HepG2 (cell line): Measurements from ENCODE around the gene CNGA2. TPM values are rescaled to one million over a fixed set of nuclear protein-coding genes. Genes with fewer than 3 reads are reported as not detected.

ENCODE experiments used
- ATAC-seq: fragments of 200-7000 bp; cut with Tn5 transposase; 3 replicates; pipeline ENCODE4 v1.9.1; 2020; ENCODE audit warnings: mild to moderate bottlenecking, moderate library complexity
- BruUV-seq: library from RNA; stranded (reverse); fragments of 400-500 nt; replicated peaks from 2 replicates; lab custom pipeline; 2021; lab: Mats Ljungman, UMichigan
- CTCF ChIA-PET: fragments of 300-600 bp; formaldehyde crosslinking; extraction: SDS; loops from one replicate; lab custom pipeline; 2021; ENCODE audit warnings: low total read pairs, inconsistent platforms, low intra/inter-chr PET ratio; lab: Yijun Ruan, JAX
- POLR2A ChIA-PET: fragments of 350-600 bp; sonication (Branson Sonifier 250); formaldehyde crosslinking; loops from one replicate; lab custom pipeline; 2020; ENCODE audit warnings: antibody characterized with exemption, inconsistent platforms; lab: Yijun Ruan, JAX
- DNase-seq: peaks from one replicate; pipeline ENCODE4 v3.0.0-alpha.2; 2015; ENCODE audit warnings: low spot score
- FAIRE-seq: peaks from 3 replicates; lab custom pipeline; 2011; peaks lifted over from hg19 to GRCh38; lab: Jason Lieb, UNC
- H2AFZ ChIP-seq: one replicate; pipeline ENCODE4 v1.6.1; 2011; ENCODE audit warnings: low read length, inconsistent platforms
- H3K27ac ChIP-seq: fragments of 300-600 bp; 3 replicates; pipeline ENCODE4 v1.8.0; 2011; ENCODE audit warnings: mixed run types, mild to moderate bottlenecking, mixed read lengths, low read length, inconsistent platforms; ENCODE audit not compliant: insufficient read depth; ENCODE audit errors: extremely low read length
- H3K27me3 ChIP-seq, 2 experiments: fragments of 200-600 bp in 1 of 2; 2 replicates in 1 of 2; 3 replicates in 1 of 2; pipeline versions ENCODE4 v1.6.0 to v1.8.0; 2011; ENCODE audit warnings: low read length in 2 of 2, mild to moderate bottlenecking in 2 of 2, moderate library complexity in 2 of 2, inconsistent platforms in 1 of 2; ENCODE audit not compliant: insufficient read depth in 2 of 2, control insufficient read depth in 1 of 2
- H3K36me3 ChIP-seq, 2 experiments: fragments of 200-600 bp in 1 of 2; replicated peaks in 1 of 2; 2 replicates in 1 of 2; 3 replicates in 1 of 2; pipeline versions ENCODE4 v1.5.1 to v1.8.0; 2011; ENCODE audit warnings: low read length in 2 of 2, inconsistent platforms in 1 of 2; ENCODE audit not compliant: insufficient read depth in 2 of 2, control insufficient read depth in 1 of 2
- H3K4me1 ChIP-seq: 2 replicates; pipeline ENCODE4 v1.5.1; 2012; ENCODE audit warnings: low read length, inconsistent platforms; ENCODE audit not compliant: insufficient read depth
- H3K4me2 ChIP-seq: 2 replicates; pipeline ENCODE4 v1.6.0; 2011; ENCODE audit warnings: low read depth, low read length, inconsistent platforms
- H3K4me3 ChIP-seq, 3 experiments: fragments of 200-600 bp in 1 of 3; sonication (generic), shearing (Covaris generic) in 1 of 3; replicated peaks in 1 of 3; 2 replicates each; pipeline ENCODE4 v1.5.1; 2011 to 2016; ENCODE audit warnings: low read length in 3 of 3, inconsistent platforms in 2 of 3, low read depth in 2 of 3, mild to moderate bottlenecking in 2 of 3, control low read depth in 1 of 3, mixed read lengths in 1 of 3; ENCODE audit not compliant: insufficient read depth in 1 of 3
- H3K79me2 ChIP-seq: one replicate; pipeline ENCODE4 v1.6.1; 2011; ENCODE audit warnings: low read length, inconsistent platforms; ENCODE audit not compliant: insufficient read depth
- H3K9ac ChIP-seq: 2 replicates; pipeline ENCODE4 v1.6.0; 2011; ENCODE audit warnings: mild to moderate bottlenecking, low read depth, low read length, inconsistent platforms; ENCODE audit not compliant: insufficient read depth
- H3K9me3 ChIP-seq: 2 replicates; pipeline ENCODE4 v1.5.1; 2012; ENCODE audit warnings: mild to moderate bottlenecking, low read length
- H4K20me1 ChIP-seq: 2 replicates; pipeline ENCODE4 v1.6.0; 2011; ENCODE audit warnings: inconsistent platforms, mild to moderate bottlenecking, low read length, moderate library complexity; ENCODE audit not compliant: insufficient read depth
- AGO2 ChIP-seq: fragments of 200-400 bp; formaldehyde crosslinking; optimal IDR thresholded peaks from 2 replicates; pipeline ENCODE3; 2017; ENCODE audit warnings: mild to moderate bottlenecking, low read depth, low read length, moderate library complexity
- BRCA1 ChIP-seq: sonication (generic); formaldehyde crosslinking; IDR thresholded peaks from 2 replicates; pipeline ENCODE4 v1.4.0; 2020; ENCODE audit warnings: missing genetic modification reagents
- MLLT10 ChIP-seq: sonication (generic); formaldehyde crosslinking; IDR thresholded peaks from 2 replicates; pipeline ENCODE4 v1.4.0; 2020; ENCODE audit warnings: missing genetic modification reagents
- RXRA ChIP-seq: sonication (generic); formaldehyde crosslinking; IDR thresholded peaks from 2 replicates; pipeline ENCODE4 v1.5.1; 2020; ENCODE audit warnings: missing genetic modification reagents
- SP2 ChIP-seq: sonication (generic); formaldehyde crosslinking; IDR thresholded peaks from 2 replicates; pipeline ENCODE4 v1.5.1; 2020; ENCODE audit warnings: mild to moderate bottlenecking, missing genetic modification reagents
- STAG1 ChIP-seq: sonication (generic); formaldehyde crosslinking; IDR thresholded peaks from 2 replicates; pipeline ENCODE4 v1.4.0; 2020; ENCODE audit warnings: missing genetic modification reagents
- ZNF468 ChIP-seq: sonication (generic); formaldehyde crosslinking; IDR thresholded peaks from 2 replicates; pipeline ENCODE4 v1.8.0; 2022; ENCODE audit warnings: mild to moderate bottlenecking, moderate library complexity, missing genetic modification reagents
- ZNF503 ChIP-seq: sonication (generic); formaldehyde crosslinking; IDR thresholded peaks from 2 replicates; pipeline ENCODE4 v1.4.0; 2020; ENCODE audit warnings: missing genetic modification reagents
- ZNF513 ChIP-seq: sonication (generic); formaldehyde crosslinking; conservative IDR thresholded peaks from 2 replicates; pipeline ENCODE4 v1.5.0; 2020; ENCODE audit warnings: missing genetic modification reagents
- ZNF598 ChIP-seq: sonication (generic); formaldehyde crosslinking; IDR thresholded peaks from 2 replicates; pipeline ENCODE4 v1.5.1; 2020; ENCODE audit warnings: mild to moderate bottlenecking, missing genetic modification reagents, borderline replicate concordance
- ZNF737 ChIP-seq: sonication (generic); formaldehyde crosslinking; IDR thresholded peaks from 2 replicates; pipeline ENCODE4 v1.5.0; 2020; ENCODE audit warnings: missing genetic modification reagents, mild to moderate bottlenecking, borderline replicate concordance
- ZSCAN21 ChIP-seq: sonication (generic); formaldehyde crosslinking; IDR thresholded peaks from 2 replicates; pipeline ENCODE4 v1.8.0; 2022; ENCODE audit warnings: mild to moderate bottlenecking, missing genetic modification reagents, moderate library complexity, borderline replicate concordance
- ZSCAN22 ChIP-seq: sonication (generic); formaldehyde crosslinking; IDR thresholded peaks from 2 replicates; pipeline ENCODE4 v1.4.0; 2020; ENCODE audit warnings: mild to moderate bottlenecking, missing genetic modification reagents
- ZSCAN31 ChIP-seq: sonication (generic); formaldehyde crosslinking; IDR thresholded peaks from 2 replicates; pipeline ENCODE4 v1.5.0; 2020; ENCODE audit warnings: low read depth, mild to moderate bottlenecking, missing genetic modification reagents
- WGBS: methylation state at CpG from one replicate; pipeline ENCODE4 v1.1.6; 2017; ENCODE audit warnings: low lambda C conversion rate; 5-methylcytosine and 5-hydroxymethylcytosine counted together
- in situ Hi-C: cut with HindIII; loops from 2 replicates; pipeline ENCODE4 v1.10.0; 2017; ENCODE audit warnings: low pct_unique_long_range_greater_than_20kb; ENCODE audit not compliant: extremely low pct_ligation_motif_present
- intact Hi-C: fragments of 100-400 bp; cut with micrococcal nuclease; formaldehyde crosslinking; loops from one replicate; pipeline ENCODE4 v1.10.0; 2022; ENCODE audit not compliant: unreplicated experiment
- polyA plus RNA-seq, 8 experiments: library from polyadenylated mRNA; depleted of rRNA in 3 of 8; stranded (reverse) in 7 of 8; unstranded in 1 of 8; fragments of >200 nt; fragmentation: Illumina TruSeq in 4 of 8; extraction: Trizol in 4 of 8; gene quantifications; 2 replicates each; pipeline versions ENCODE4 v1.2.1 to v1.2.3, GENCODE V29; 2011 to 2016; ENCODE audit warnings: low read depth in 4 of 8, missing spikeins in 1 of 8, mixed read lengths in 1 of 8; ENCODE audit not compliant: insufficient read depth in 1 of 8
- total RNA-seq, 5 experiments: library from RNA; depleted of rRNA; stranded (reverse); fragments of >200 nt; fragmentation: Illumina TruSeq; extraction: Trizol; gene quantifications; 2 replicates each; pipeline ENCODE4 v1.2.3, GENCODE V29; 2016; ENCODE audit warnings: low read depth in 1 of 5
- TF ChIP-seq, protein P1 (sequence below): fragments of 450-650 bp; IDR thresholded peaks from 2 replicates; pipeline ENCODE4 v1.6.1; 2017; ENCODE audit warnings: mild to moderate bottlenecking
- TF ChIP-seq, protein P2 (sequence below): sonication (generic); formaldehyde crosslinking; IDR thresholded peaks from 2 replicates; pipeline ENCODE4 v1.8.0; 2022; ENCODE audit warnings: mild to moderate bottlenecking, missing genetic modification reagents, borderline replicate concordance
- TF ChIP-seq, protein P3 (sequence below): IDR thresholded peaks from 2 replicates; pipeline ENCODE4 v1.6.1; 2016
- TF ChIP-seq, protein P4 (sequence below): IDR thresholded peaks from 2 replicates; pipeline ENCODE4 v1.6.1; 2016; ENCODE audit warnings: low read depth, borderline replicate concordance

CNGA2 gene
- total and polyA plus RNA-seq, 2 of the 13 experiments (the other 11 are each of a cell fraction or from before 2014, with no cell fraction given), result not detected

DNA sequence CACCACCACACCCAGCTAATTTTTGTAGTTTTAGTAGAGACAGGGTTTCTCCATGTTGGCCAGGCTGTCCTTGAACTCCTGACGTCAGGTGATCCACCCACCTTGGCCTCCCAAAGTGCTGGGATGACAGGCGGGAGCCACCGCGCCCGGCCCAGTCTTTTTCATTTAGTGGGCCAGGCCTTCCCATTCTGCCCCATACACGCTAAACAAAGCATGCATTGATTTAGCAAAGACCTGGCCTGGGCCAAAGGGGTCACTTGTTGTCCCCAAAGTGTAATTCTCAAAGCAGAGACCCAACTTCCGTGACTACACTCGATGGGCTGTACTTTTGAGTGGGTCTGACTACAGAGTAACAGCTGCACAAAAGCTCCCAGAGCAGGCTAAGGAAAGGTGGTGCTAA lies 29.2 kb downstream of the CNGA2 start:
- Histone ChIP-seq H4K20me1 (no peaks in the 10 kb centered on the region), H3K4me1 (no peaks in the 10 kb centered on the region), H3K79me2 (no peaks in the 10 kb centered on the region), H3K9me3 (no peaks in the 10 kb centered on the region), H3K9ac (no peak overlapping the region), H3K27me3 (no peaks in the 10 kb centered on the region), H2AFZ (no peak overlapping the region), H3K36me3 (no peaks in the 10 kb centered on the region), H3K4me3 (no peak overlapping the region), H3K27ac (no peak overlapping the region), H3K4me2 (no peak overlapping the region)
- ChIA-PET POLR2A (no interaction called here), CTCF (no interaction called here)
- no peak for ATAC-seq
- 40% methylated on average over 7 of the region's 8 CpGs for WGBS
- FAIRE-seq, result no peak
- DNase-seq, result no peak
- TF ChIP-seq, protein P1, sequence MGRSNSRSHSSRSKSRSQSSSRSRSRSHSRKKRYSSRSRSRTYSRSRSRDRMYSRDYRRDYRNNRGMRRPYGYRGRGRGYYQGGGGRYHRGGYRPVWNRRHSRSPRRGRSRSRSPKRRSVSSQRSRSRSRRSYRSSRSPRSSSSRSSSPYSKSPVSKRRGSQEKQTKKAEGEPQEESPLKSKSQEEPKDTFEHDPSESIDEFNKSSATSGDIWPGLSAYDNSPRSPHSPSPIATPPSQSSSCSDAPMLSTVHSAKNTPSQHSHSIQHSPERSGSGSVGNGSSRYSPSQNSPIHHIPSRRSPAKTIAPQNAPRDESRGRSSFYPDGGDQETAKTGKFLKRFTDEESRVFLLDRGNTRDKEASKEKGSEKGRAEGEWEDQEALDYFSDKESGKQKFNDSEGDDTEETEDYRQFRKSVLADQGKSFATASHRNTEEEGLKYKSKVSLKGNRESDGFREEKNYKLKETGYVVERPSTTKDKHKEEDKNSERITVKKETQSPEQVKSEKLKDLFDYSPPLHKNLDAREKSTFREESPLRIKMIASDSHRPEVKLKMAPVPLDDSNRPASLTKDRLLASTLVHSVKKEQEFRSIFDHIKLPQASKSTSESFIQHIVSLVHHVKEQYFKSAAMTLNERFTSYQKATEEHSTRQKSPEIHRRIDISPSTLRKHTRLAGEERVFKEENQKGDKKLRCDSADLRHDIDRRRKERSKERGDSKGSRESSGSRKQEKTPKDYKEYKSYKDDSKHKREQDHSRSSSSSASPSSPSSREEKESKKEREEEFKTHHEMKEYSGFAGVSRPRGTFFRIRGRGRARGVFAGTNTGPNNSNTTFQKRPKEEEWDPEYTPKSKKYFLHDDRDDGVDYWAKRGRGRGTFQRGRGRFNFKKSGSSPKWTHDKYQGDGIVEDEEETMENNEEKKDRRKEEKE, result no peak
- TF ChIP-seq STAG1 (CRISPR knock-in tag) (no peak), ZNF468 (CRISPR knock-in tag) (no peak), RXRA (CRISPR knock-in tag) (no peak), ZSCAN22 (CRISPR knock-in tag) (no peak), ZSCAN21 (no peak), ZNF503 (CRISPR knock-in tag) (no peak), ZNF598 (CRISPR knock-in tag) (no peak), BRCA1 (CRISPR knock-in tag) (no peak), AGO2 (no peak), ZNF513 (CRISPR knock-in tag) (no peak), SP2 (CRISPR knock-in tag) (no peak), ZSCAN31 (no peak), MLLT10 (CRISPR knock-in tag) (no peak), ZNF737 (no peak)
- TF ChIP-seq, protein P2, sequence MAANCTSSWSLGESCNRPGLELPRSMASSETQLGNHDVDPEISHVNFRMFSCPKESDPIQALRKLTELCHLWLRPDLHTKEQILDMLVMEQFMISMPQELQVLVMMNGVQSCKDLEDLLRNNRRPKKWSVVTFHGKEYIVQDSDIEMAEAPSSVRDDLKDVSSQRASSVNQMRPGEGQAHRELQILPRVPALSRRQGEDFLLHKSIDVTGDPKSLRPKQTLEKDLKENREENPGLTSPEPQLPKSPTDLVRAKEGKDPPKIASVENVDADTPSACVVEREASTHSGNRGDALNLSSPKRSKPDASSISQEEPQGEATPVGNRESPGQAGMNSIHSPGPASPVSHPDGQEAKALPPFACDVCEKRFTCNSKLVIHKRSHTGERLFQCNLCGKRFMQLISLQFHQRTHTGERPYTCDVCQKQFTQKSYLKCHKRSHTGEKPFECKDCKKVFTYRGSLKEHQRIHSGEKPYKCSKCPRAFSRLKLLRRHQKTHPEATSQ (CRISPR knock-in tag), result no peak
- TF ChIP-seq, protein P3, sequence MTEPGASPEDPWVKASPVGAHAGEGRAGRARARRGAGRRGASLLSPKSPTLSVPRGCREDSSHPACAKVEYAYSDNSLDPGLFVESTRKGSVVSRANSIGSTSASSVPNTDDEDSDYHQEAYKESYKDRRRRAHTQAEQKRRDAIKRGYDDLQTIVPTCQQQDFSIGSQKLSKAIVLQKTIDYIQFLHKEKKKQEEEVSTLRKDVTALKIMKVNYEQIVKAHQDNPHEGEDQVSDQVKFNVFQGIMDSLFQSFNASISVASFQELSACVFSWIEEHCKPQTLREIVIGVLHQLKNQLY (CRISPR knock-in tag), result no peak
- TF ChIP-seq, protein P4, sequence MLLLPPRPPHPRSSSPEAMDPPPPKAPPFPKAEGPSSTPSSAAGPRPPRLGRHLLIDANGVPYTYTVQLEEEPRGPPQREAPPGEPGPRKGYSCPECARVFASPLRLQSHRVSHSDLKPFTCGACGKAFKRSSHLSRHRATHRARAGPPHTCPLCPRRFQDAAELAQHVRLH (CRISPR knock-in tag), result no peak
- intact Hi-C loops, result no loop called here
- in situ Hi-C loops, result no loop called here
- no TSS peak for BruUV-seq
